SK-N-SH (cell line): ENCODE data around the gene AMELY.
"Not testable (repeated sequence)": the region's sequence is repeated elsewhere in the genome, so short reads cannot be mapped to it uniquely, and the experiment has no call there.

ENCODE experiments used
- CTCF ChIP-seq: fragments of 200-600 bp; sonication (generic); IDR thresholded peaks from 2 replicates; pipeline ENCODE4 v1.6.1; 2017; ENCODE audit warnings: antibody characterized with exemption, mild to moderate bottlenecking, moderate library complexity
- POLR2AphosphoS5 ChIP-seq: IDR thresholded peaks from 2 replicates; pipeline ENCODE4 v1.6.1; 2012; ENCODE audit warnings: low read depth, low read length
- SIN3A ChIP-seq: IDR thresholded peaks from 2 replicates; pipeline ENCODE4 v1.6.1; 2012; ENCODE audit warnings: low read depth, mild to moderate bottlenecking, low read length, moderate library complexity, borderline replicate concordance

GRCh38 chrY:6902116-6902515 is 9.4 kb downstream of the AMELY start:
- TF ChIP-seq SIN3A, CTCF, POLR2AphosphoS5: not testable (repeated sequence)
